Mucosa of descending colon (tissue), 3 donors: ENCODE results near the gene GNPTAB. TPM values are rescaled to one million over a fixed set of nuclear protein-coding genes. Genes with fewer than 3 reads are reported as not detected.

ENCODE experiments used
- ATAC-seq: fragments of 200-7000 bp; cut with Tn5 transposase; one replicate; pipeline ENCODE4 v1.9.1; 2020; ENCODE audit warnings: mild to moderate bottlenecking, moderate library complexity
- DNase-seq, 3 donors: peaks; one replicate each; pipeline ENCODE4 v3.0.0-alpha.2; 2020
- H3K36me3 ChIP-seq: fragments of 200-600 bp; one replicate; pipeline ENCODE4 v1.8.0; 2021; ENCODE audit warnings: low read depth, mild to moderate bottlenecking
- H3K4me1 ChIP-seq: fragments of 200-600 bp; one replicate; pipeline ENCODE4 v1.8.0; 2021; ENCODE audit warnings: low read depth, mild to moderate bottlenecking
- H3K4me3 ChIP-seq: fragments of 200-600 bp; one replicate; pipeline ENCODE4 v1.8.0; 2021; ENCODE audit warnings: mild to moderate bottlenecking
- H3K9me3 ChIP-seq: fragments of 200-600 bp; one replicate; pipeline ENCODE4 v1.8.0; 2021; ENCODE audit warnings: mild to moderate bottlenecking
- intact Hi-C, 2 donors: fragments of 100-400 bp; cut with DNase I in 1 of 2; cut with micrococcal nuclease in 1 of 2; formaldehyde crosslinking; loops; one replicate each; pipeline versions ENCODE4 v1.11.0 to v1.11.1; 2022; cut with DNase I, micrococcal nuclease
- total RNA-seq, 3 donors: library from RNA; stranded (reverse); fragmentation: NEBNext Ultra II Directional in 2 of 3; extraction: Animal tissue kit (Norgen Biotek cat#: 25700) in 2 of 3; gene quantifications; one replicate each; pipeline versions ENCODE4 v1.2.1 to v1.2.4, GENCODE V29; 2021 to 2023
- TF ChIP-seq, protein P1 (sequence below): fragments of 200-600 bp; IDR thresholded peaks from one replicate; pipeline ENCODE4 v1.8.0; 2022; ENCODE audit warnings: antibody characterized with exemption, mild to moderate bottlenecking
- donor health status: DM: no; HTN: no; CAD: no; lungs with moderate emphysema.
- donor health status: DM: no; HTN: no; CAD: no.
- donor health status: DM: no; HTN: yes; CAD: no.

GNPTAB gene
- total RNA-seq, 3 donors from 2014 or later, result 62.9 to 104 (median 88.9) TPM

DNA sequence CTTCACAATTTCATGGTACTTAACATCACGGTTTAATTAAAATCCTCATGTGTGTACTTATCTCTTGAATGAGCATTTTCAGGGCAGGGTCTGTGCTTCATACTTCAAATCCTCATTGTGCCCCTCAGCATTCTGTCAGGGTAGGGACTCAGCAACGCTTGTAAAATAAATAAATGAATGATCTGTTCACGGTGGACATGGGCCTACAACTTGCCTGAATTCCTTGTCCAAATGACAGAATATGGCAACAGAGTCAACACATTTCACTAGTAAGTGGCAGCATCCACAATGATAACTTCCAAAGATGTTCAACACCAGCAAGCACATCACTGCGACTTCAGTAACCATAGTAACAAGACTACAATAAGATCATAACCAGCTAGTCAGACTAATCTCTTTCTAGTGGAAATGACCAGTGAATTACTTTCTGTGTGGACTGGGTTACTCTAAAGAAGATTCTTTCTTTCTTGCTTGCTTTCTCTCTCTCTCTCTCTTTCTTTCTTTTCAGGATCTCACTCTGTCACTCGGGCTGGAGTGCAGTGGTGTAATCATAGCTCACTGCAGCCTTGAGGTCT is 14.5 kb upstream of the GNPTAB start:
- intact Hi-C loops, result no loop called here
- Histone ChIP-seq H3K4me1 (no peaks in the 10 kb centered on the region), H3K4me3 (no peak overlapping the region), H3K9me3 (no peaks in the 10 kb centered on the region), H3K36me3 (no peaks in the 10 kb centered on the region)
- no peak for ATAC-seq
- TF ChIP-seq, protein P1, sequence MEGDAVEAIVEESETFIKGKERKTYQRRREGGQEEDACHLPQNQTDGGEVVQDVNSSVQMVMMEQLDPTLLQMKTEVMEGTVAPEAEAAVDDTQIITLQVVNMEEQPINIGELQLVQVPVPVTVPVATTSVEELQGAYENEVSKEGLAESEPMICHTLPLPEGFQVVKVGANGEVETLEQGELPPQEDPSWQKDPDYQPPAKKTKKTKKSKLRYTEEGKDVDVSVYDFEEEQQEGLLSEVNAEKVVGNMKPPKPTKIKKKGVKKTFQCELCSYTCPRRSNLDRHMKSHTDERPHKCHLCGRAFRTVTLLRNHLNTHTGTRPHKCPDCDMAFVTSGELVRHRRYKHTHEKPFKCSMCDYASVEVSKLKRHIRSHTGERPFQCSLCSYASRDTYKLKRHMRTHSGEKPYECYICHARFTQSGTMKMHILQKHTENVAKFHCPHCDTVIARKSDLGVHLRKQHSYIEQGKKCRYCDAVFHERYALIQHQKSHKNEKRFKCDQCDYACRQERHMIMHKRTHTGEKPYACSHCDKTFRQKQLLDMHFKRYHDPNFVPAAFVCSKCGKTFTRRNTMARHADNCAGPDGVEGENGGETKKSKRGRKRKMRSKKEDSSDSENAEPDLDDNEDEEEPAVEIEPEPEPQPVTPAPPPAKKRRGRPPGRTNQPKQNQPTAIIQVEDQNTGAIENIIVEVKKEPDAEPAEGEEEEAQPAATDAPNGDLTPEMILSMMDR, result no peak
- DNase-seq, result no peak

DNA sequence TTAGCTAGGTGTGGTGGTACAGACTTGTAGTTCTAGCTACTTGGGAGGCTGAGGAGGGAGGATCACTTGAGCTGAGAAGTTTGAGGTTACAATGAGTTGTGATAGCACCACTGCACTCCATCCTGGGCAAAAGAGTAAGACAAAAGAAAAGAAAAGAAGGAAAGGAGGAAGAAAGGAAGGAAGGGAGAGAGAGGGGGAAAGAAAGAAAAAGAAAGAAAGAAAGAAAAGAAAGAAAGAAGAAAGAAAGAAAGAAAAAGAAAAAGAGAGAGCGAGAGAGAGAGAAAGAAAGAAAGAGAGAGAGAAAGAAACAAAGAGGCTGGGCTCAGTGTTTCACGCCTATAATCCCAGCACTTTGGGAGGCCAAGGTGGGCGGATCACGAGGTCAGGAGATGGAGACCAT is 10.3 kb upstream of the GNPTAB start:
- intact Hi-C loops, result no loop called here
- no peaks in the 10 kb centered on the region for H3K36me3 ChIP-seq
- H3K9me3 ChIP-seq, result no peaks in the 10 kb centered on the region
- DNase-seq (no peak), ATAC-seq (no peak)
- no peaks in the 10 kb centered on the region for H3K4me1 ChIP-seq
- TF ChIP-seq, protein P1, result no peak
- H3K4me3 ChIP-seq, result no peak overlapping the region

DNA sequence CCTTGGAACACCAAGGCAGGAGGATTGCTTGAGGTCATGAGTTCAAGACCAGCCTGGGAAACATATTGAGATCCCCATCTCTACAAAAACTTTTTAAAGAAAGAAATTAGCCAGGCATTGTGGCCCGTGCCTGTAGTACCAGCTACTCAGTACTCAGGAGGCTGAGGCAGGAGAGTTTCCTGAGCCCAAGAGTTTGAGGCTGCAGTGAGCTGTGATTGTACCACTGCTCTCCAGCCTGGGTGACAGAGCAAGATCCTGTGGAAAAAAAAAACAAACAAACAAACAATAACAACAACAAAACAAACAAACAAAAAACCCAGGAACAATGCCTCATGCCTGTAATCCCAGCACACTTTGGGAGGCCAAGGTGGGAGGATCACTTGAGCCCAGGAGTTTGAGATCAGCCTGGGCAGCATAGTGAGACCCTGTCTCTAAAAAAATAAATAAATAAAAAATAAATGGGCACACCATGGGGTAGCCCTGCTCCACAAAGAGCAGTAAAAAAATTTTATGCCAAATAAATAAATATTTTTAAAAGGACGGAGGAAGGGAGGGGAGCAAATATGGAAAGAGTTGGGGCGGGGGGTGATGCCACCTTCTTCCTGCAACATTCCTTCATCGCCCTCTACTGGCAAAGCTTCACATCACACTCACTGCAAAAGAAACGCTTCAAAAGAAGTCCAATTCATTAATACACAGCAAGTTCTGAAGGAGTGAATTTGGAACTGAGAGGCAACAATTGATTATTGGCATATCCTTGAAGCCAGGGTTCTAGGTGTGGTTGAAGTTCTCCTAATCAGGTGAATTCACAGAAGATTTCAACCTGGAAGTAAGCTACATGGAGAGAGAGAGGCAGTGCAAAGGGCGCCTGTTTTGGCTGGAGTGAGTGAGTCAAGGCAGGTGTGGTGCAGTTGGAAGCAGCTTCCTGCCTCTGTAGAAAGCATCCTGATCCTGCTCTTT is 8.8 kb upstream of the GNPTAB start:
- ATAC-seq, result peak; percentile 97
- TF ChIP-seq, protein P1, result peak; percentile 82
- no peaks in the 10 kb centered on the region for H3K36me3 ChIP-seq
- DNase-seq, result peak; percentile 49 to 88 (median 55)
- intact Hi-C loops, result loop anchor here in 1 of 2 donors (10.0 kb wide), 1 partner anchor 425 kb away; no protein-coding TSS in a partner anchor
- no peaks in the 10 kb centered on the region for H3K4me1 ChIP-seq
- H3K9me3 ChIP-seq, result no peaks in the 10 kb centered on the region
- no peak overlapping the region for H3K4me3 ChIP-seq

DNA sequence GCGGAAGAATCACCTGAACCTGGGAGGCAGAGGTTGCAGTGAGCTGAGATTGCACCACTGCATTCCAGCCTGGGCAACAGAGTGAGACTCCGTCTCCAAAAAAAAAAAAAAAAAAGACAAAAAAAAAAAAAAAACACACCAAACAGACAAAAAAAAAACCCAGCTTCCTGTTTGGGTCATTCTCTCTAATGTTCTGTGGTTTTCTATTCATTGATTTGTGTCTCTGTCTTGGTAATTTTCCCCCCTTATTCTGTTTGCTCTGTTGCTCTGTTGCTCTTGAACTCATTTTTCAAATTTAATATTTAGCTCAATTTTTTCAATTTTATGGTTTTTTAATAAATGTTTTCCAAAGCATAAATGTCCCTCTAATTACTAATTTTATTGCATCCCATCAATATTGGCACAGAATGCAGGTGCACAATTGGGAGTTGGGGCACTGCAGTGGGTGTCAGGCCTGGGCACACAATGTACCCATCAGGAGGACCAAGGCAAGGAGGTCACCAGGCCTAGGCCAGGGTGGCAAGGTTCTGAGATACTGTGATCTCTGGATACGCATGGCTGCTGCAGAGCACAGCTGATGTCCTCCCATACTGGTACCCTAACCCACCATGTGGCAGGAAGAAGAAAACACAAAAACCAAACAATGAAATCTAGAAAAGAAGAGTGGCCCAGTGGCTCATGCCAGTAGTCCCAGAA is 8.0 kb upstream of the GNPTAB start:
- Histone ChIP-seq H3K36me3 (no peaks in the 10 kb centered on the region), H3K4me1 (no peaks in the 10 kb centered on the region), H3K9me3 (no peaks in the 10 kb centered on the region), H3K4me3 (no peak overlapping the region)
- ATAC-seq (peak; percentile 43), DNase-seq (no peak)
- TF ChIP-seq, protein P1, result no peak
- intact Hi-C loops, result loop anchor here in 1 of 2 donors (10.0 kb wide), 1 partner anchor 424 kb away; no protein-coding TSS in a partner anchor

DNA sequence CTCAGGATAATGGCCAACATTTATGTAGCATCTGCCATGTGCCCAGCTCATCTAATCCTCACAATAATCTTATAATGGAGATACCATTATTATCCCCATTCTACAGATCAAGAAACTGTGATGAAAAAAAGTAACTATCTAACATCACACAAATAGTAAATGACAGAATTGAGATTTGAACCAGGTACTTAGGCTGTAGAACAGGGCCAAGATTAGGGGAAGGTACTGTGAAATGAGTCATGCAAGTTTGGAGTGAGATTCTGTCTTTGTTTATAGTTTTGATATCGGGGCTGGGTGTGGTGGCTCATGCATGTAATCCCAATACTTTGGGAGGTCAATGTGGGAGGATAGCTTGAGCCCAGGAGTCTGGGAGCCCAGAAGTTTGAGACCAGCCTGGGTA is 1.3 kb upstream of the GNPTAB start:
- TF ChIP-seq, protein P1, result no peak
- Histone ChIP-seq H3K4me1 (peaks cover 2% of the 10 kb centered on the region), H3K36me3 (no peaks in the 10 kb centered on the region), H3K4me3 (no peak overlapping the region), H3K9me3 (no peaks in the 10 kb centered on the region)
- DNase-seq (no peak), ATAC-seq (no peak)
- intact Hi-C loops, result loop anchor here (5.0 to 10.0 kb wide), 3 partner anchors 55 to 417 kb away; no protein-coding TSS in a partner anchor
